Psoas muscle (tissue), 8 donors: ENCODE measurements around the gene CPTP. TPM values are rescaled to one million over a fixed set of nuclear protein-coding genes. Genes with fewer than 3 reads are reported as not detected.

Source experiments
- ATAC-seq, 4 donors: fragments of 200-7000 bp; cut with Tn5 transposase; one replicate each; pipeline ENCODE4 v1.9.1; 2020; ENCODE audit warnings: moderate library complexity in 3 of 4, mild to moderate bottlenecking in 2 of 4
- DNase-seq, 2 donors: peaks; one replicate each; pipeline ENCODE4 v3.0.0-alpha.2; 2020
- H3K27ac ChIP-seq: fragments of 200-600 bp; one replicate; pipeline ENCODE4 v1.8.0; 2022
- H3K27me3 ChIP-seq, 3 donors: fragments of 200-600 bp in 1 of 3; one replicate each; pipeline versions ENCODE4 v1.6.1 to v1.8.0; 2013 to 2022; ENCODE audit warnings: low read length in 2 of 3, mild to moderate bottlenecking in 2 of 3, moderate library complexity in 1 of 3; ENCODE audit not compliant: insufficient read depth in 3 of 3
- H3K36me3 ChIP-seq, 2 donors: fragments of 200-600 bp in 1 of 2; one replicate each; pipeline versions ENCODE4 v1.6.1 to v1.8.0; 2013 to 2022; ENCODE audit warnings: low read depth in 1 of 2, mild to moderate bottlenecking in 1 of 2, moderate library complexity in 1 of 2; ENCODE audit not compliant: insufficient read depth in 1 of 2
- H3K4me1 ChIP-seq: fragments of 200-600 bp; one replicate; pipeline ENCODE4 v1.8.0; 2022
- H3K4me3 ChIP-seq: fragments of 200-600 bp; one replicate; pipeline ENCODE4 v1.8.0; 2022; ENCODE audit warnings: mild to moderate bottlenecking
- H3K9me3 ChIP-seq: fragments of 200-600 bp; one replicate; pipeline ENCODE4 v1.8.0; 2022
- WGBS, 3 donors: extraction: QIAGEN DNeasy Blood & Tissue Kit; methylation state at CpG; one replicate each; pipeline versions ENCODE4 v1.1.6 to v1.1.7; 2013; 5-methylcytosine and 5-hydroxymethylcytosine counted together
- intact Hi-C, 2 donors: fragments of 100-400 bp; cut with DNase I; formaldehyde crosslinking; loops; one replicate each; pipeline versions ENCODE4 v1.11.0 to v1.14.2; 2022
- polyA plus RNA-seq, 3 donors: library from polyadenylated mRNA; stranded (reverse); fragments of 200-250 nt; gene quantifications; one replicate each; pipeline ENCODE4 v1.2.3, GENCODE V29; 2013
- total RNA-seq, 4 donors: library from RNA; stranded (reverse); fragmentation: NEBNext Ultra II Directional in 2 of 4; extraction: Animal tissue kit (Norgen Biotek cat#: 25700) in 2 of 4; gene quantifications; one replicate each; pipeline versions ENCODE4 v1.2.1 to v1.2.4, GENCODE V29; 2021 to 2023
- TF ChIP-seq, protein P1 (sequence below): fragments of 200-600 bp; IDR thresholded peaks from one replicate; pipeline ENCODE4 v1.8.0; 2022; ENCODE audit warnings: antibody characterized with exemption
- donor health status: healthy with polysubstance abuse.
- donor health status: DM: no; HTN: no; CAD: no; lungs with moderate emphysema.
- donor health status: Bipolar disorder and iron deficiency.
- donor health status: healthy.
- donor health status: DM: yes; HTN: yes; CAD: no.
- donor health status: DM: no; HTN: no; CAD: no.
- donor health status: DM: no; HTN: no; CAD: no.
- donor health status: DM: yes; HTN: yes; CAD: no.

Gene CPTP
- total and polyA plus RNA-seq, 7 donors: 18.2 to 39.5 (median 31.3) TPM

DNA sequence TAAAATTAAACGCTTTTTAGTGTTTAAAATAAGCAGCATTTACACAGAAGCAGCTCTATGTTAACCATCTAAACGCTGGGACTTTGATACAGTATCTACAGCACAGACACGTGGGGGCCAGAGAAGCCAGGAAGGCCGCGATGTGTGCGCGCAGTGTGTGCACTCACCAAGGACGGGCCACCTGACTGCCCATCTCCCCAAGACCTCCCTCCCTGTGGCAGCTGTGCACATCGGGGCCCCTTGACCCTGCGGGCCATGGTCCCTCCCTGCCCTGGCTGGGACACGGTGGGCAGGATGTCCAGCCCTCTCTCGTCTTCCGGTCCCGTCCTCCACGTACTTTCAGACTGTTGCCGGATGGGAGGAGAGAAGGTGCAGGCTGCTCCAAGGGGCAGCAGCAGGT is 10.7 kb downstream of the CPTP start:
- DNase-seq (no peak), ATAC-seq (no peak)
- TF ChIP-seq, protein P1, sequence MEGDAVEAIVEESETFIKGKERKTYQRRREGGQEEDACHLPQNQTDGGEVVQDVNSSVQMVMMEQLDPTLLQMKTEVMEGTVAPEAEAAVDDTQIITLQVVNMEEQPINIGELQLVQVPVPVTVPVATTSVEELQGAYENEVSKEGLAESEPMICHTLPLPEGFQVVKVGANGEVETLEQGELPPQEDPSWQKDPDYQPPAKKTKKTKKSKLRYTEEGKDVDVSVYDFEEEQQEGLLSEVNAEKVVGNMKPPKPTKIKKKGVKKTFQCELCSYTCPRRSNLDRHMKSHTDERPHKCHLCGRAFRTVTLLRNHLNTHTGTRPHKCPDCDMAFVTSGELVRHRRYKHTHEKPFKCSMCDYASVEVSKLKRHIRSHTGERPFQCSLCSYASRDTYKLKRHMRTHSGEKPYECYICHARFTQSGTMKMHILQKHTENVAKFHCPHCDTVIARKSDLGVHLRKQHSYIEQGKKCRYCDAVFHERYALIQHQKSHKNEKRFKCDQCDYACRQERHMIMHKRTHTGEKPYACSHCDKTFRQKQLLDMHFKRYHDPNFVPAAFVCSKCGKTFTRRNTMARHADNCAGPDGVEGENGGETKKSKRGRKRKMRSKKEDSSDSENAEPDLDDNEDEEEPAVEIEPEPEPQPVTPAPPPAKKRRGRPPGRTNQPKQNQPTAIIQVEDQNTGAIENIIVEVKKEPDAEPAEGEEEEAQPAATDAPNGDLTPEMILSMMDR: no peak
- no peaks in the 10 kb centered on the region for H3K9me3 ChIP-seq
- 65 to 71% (median 68%) methylated on average over 15 to 16 of the region's 16 CpGs for WGBS, 3 donors
- no peaks in the 10 kb centered on the region for H3K27me3 ChIP-seq
- intact Hi-C loops: no loop called here
- no peak overlapping the region for H3K27ac ChIP-seq
- no peak overlapping the region for H3K4me3 ChIP-seq
- peaks cover 25% of the 10 kb centered on the region for H3K4me1 ChIP-seq
- peaks cover 2 to 50% of the 10 kb centered on the region in 2 donors for H3K36me3 ChIP-seq

- Histone ChIP-seq H3K27ac (no peak overlapping the region), H3K4me1 (peaks cover 19% of the 10 kb centered on the region), H3K4me3 (no peak overlapping the region), H3K9me3 (no peaks in the 10 kb centered on the region), H3K27me3 (no peaks in the 10 kb centered on the region), H3K36me3 (peaks cover 2 to 52% of the 10 kb centered on the region in 2 donors)
- intact Hi-C loops: no loop called here
- DNase-seq (no peak), ATAC-seq (no peak)
- 80 to 85% (median 84%) methylated on average over 21 of the region's 21 CpGs for WGBS, 3 donors
- TF ChIP-seq, protein P1: no peak
These were observed 11.2 kb downstream of the CPTP start for GRCh38 chr1:1335792-1336248.

GRCh38 chr1:1336446-1336845 is 11.8 kb downstream of the CPTP start:
- ATAC-seq: no peak
- Histone ChIP-seq H3K36me3 (peaks cover 6 to 57% of the 10 kb centered on the region in 2 donors), H3K27ac (no peak overlapping the region), H3K4me1 (peaks cover 13% of the 10 kb centered on the region), H3K9me3 (no peaks in the 10 kb centered on the region), H3K27me3 (no peaks in the 10 kb centered on the region), H3K4me3 (no peak overlapping the region)
- TF ChIP-seq, protein P1: no peak
- intact Hi-C loops: no loop called here
- no peak for DNase-seq
- 90 to 92% (median 90%) methylated on average over 18 to 26 of the region's 26 CpGs for WGBS, 3 donors

GRCh38 chr1:1336931-1337792 is 12.6 kb downstream of the CPTP start:
- Histone ChIP-seq H3K36me3 (peaks cover 6 to 61% of the 10 kb centered on the region in 2 donors), H3K4me3 (no peak overlapping the region), H3K27me3 (no peaks in the 10 kb centered on the region), H3K9me3 (no peaks in the 10 kb centered on the region), H3K4me1 (peaks cover 13% of the 10 kb centered on the region), H3K27ac (no peak overlapping the region)
- TF ChIP-seq, protein P1: no peak
- DNase-seq: no peak
- WGBS, 3 donors: 93 to 95% (median 94%) methylated on average over 31 to 32 of the region's 32 CpGs
- no peak for ATAC-seq
- intact Hi-C loops: no loop called here
